Airway epithelial cell (primary cell): ENCODE data around the gene GALR1. TPM values are rescaled to one million over a fixed set of nuclear protein-coding genes. Genes with fewer than 3 reads are reported as not detected.

ENCODE experiments used
- total RNA-seq: library from RNA; depleted of rRNA; stranded (reverse); fragments of >200 nt; gene quantifications from 2 replicates; pipeline ENCODE4 v1.2.3, GENCODE V29; 2015

Gene GALR1, protein sequence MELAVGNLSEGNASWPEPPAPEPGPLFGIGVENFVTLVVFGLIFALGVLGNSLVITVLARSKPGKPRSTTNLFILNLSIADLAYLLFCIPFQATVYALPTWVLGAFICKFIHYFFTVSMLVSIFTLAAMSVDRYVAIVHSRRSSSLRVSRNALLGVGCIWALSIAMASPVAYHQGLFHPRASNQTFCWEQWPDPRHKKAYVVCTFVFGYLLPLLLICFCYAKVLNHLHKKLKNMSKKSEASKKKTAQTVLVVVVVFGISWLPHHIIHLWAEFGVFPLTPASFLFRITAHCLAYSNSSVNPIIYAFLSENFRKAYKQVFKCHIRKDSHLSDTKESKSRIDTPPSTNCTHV
- not detected in 2 replicates for total RNA-seq

DNA sequence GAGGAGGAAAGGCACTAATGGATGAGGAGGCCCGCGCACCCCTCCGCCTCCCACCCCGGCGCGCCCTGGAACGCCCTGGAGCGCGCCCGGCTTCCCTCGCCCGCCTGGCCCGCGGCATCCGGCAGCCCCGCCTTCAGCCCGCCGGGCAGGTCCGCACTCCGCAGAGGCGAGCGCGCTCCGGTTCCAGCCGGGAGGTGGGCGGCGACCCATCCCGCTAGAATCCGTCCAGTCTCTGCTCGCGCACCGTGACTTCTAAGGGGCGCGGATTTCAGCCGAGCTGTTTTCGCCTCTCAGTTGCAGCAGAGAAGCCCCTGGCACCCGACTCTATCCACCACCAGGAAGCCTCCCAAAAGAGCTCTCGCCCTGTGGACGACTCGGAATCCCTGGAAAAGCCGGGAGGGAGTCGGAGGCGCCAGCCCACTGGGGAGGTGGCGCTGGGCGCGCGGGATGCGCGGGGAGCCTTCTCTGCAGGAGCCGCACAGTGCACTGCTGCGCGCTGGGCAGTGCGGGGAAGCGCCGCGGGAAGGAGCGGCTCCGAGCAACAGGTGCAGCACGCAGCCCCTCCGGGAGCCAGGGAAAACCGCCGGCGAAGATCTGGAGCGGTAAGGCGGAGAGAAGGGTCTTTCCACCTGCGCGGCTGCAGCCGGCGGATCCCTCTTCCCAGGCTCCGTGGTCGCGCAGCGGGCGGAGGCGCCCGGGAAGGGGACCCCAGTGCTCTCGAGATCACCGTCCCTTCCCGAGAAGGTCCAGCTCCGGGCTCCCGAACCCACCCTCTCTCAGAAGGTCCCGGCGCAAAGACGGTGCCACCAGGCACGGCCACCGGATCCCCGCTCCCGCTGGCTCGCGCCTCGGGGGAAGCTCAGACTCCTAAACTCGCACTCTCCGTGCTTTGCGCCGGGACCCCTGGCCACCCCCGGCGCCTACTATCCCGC, at the start of gene GALR1:
TSS of gene GALR1 (plus strand) at position 280 of the 932 bp plus-strand sequence. CDS start 701 bp downstream, outside the sequence.

Other genes starting within 250 kb of the GALR1 start
- 8.9 and 16.8 TPM in 2 replicates for gene MBP, start 117.1 kb upstream of the GALR1 start, total RNA-seq